CD4-positive, alpha-beta T cell treated with Interleukin-12 subunit alpha and Interleukin-12 subunit beta, for 1 hour (primary cell): Measurements from ENCODE around the gene KLHL25.
A peak's percentile ranks its signal among the peaks of the same experiment; 100 is the strongest.
"Not testable (repeated sequence)": the region's sequence is repeated elsewhere in the genome, so short reads cannot be mapped to it uniquely, and the experiment has no call there.

ENCODE experiments used
- DNase-seq: peaks from one replicate; pipeline ENCODE4 v3.0.0-alpha.2; 2020

KLHL25 gene

DNA sequence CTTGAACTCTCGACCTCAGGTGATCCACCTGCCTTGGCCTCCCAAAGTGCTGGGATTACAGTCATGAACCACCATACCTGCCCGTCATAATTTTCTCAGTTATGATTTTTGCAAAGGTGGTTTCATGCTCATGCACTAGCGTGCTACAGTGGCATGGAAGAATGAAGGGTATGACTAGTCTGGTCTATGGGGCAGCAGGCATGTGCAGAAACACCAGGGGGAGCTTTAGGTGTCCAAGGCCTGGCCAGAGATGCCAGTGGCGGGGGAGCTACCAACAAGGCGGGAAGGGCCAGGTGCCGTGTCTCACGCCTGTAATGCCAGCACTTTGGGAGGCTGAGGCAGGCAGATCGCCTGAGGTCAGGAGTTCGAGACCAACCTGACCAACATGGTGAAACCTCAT is 7.9 kb upstream of the KLHL25 start:
- DNase-seq = not testable (repeated sequence)

DNA sequence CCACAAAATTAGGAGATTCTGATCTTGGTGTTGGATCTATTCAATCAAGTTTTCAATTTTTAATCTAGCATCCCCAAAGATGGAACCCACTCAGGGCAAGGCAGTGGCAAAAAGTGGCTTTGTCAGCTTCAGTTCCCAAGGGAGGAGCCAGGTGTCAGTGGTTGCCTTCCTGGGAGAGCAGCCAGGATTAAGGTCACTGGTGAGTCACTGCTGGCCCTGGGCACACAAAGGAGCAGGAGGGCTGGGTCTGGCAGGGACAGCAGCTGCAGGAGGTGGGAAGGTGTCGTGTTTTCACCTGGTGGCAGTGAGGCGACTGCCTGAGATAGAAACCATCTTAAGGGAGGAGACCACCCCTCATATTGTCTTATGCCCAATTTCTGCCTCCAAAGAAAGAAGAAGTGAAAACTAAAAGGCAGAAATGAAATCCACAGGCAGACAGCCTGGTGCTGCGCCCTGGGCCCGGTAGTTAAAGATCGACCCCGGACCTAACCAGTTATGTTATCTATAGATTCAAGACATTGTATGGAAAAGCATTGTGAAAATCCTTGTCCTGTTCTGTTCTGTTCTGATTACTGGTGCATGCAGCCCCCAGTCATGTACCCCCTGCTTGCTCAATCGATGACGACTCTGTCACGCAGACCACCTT is 5.9 kb upstream of the KLHL25 start:
- no peak for DNase-seq

DNA sequence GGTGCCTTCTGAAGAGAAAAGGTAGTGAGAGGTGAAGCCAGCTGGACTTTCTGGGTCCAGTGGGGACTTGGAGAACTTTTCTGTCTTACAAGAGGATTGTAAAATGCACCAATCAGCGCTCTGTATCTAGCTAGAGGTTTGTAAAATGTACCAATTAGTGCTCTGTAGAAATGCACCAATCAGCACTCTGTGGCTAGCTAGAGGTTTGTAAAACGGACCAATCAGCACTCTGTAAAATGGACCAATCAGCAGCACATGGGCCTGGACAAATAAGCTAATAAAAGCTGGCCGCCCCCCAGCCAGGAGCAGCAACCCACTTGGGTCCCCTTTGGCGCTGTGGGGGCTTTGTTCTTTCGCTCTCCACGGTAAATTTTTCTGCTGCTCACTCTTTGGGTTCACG is 1.6 kb upstream of the KLHL25 start:
- DNase-seq = not testable (repeated sequence)

DNA sequence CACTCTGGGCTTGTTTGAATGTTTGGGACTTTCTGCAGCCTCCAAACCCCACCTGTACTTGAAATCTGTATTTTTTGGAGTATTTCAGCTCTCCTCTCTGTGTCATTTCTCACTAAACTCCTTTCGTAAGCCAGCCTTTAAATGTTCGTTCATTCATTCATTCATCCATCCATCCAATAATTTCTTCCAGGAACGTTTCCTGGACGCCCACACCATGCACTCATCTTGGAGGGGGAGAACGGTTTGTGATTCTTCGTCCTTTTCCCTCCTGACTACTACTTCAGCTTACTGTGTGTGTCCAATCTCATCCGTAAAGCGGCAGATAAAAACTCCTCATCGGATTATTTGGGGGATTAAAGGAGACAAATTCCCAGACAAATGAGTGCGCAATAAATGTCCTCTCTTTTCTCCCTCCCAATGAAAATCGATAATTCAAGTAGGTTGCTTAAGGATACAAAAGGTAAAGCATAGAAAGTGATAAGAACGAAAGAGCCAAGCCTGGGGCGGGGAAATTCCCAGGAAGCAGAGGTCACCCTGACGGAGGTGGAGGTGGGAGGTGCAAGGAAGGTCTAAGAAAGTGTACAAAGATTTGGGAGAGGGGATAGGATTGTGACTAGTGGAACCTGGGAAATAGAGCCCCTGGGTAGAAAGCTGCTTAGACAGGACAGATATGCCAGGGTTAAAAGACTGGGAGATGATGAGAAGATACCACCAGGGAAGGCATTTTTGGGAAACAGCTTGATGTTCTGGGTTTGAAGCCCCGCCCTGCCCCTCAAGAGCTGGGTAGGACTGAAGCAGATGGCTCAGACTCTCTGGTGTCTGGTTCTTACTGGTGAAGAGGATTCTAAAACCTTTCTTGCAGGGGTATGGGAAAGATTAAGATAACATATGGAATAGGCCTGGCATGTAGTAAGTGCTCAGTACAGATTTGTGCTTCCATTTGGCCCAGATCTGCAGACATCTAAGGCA is 896 bp upstream of the KLHL25 start:
- no peak for DNase-seq

DNA sequence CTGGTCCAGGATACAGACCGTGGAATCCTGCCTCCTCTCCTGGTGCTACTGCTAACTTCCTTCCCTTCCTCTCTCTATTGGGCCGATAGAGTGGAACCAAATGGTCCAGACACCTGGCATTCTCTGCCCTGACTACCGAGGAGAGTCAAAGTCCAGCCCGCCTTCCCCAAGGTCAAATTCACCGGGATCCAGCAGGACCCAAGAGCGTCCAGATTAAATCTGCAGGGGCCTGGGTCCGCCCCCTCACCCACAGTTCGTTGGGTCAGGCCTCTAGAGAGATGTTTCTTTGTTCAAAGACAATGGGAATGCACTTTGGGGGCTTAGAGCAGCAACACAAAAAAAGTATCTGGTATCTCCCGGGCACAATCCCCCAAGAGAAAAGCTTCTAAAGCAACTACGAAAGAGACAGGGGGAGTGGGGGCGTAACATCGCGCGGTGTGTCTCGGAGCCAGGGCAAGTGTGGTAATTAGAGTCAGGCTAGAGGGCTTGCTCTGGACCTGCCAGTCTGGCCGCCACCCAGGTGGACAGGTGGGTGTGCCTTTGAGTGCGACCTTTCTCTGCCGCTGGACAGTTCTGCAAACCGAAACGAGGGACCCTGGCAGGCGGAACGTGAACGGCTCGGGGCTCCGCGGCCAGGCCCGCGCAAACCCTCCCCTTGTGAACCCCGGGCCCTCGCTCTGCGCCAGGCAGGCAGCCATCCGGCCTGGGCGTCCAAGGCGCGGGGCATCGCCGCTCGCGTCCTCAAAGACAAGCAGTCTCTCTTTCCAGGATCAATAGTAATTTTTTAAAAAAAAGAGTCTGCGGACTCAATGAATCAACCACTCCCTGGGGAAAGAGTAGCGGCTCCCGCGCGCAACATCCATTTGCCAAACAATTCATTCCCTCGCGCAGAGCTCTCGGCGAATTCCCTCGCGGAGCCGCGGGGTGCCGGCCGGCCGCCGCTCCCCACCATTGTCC is 806 bp downstream of the KLHL25 start:
- DNase-seq = peak; percentile 33

DNA sequence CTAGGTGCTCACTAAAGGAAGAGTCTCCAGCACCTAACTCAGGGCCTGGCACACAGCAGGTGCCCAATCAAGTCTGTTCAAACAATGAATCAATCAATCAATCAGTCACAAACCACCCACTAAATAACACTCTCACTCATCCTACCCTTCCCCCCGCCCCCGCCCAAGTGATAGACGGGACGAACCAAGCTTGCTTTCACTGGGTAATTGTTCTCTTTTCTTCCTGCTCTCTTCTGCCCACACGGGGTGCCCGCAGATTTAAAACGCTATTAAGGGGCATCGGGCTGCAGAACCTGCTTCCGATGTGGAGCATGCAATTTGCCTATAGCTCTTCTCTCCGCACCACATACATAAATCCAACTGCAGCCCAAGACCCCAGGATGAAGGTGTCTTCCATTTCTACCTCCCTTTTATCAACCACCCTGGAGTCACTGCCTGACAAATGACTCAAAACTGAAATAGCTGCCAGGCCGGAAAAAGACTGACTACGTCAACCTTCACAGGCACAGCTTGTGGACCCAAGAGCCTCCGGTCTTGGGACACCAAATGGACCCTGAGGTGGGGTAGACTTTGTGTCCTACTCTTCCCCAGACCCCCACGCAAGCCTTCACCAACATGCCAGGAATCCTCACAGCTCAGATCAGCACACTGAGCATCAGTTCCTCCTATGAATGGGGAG is 1.7 kb downstream of the KLHL25 start:
- DNase-seq = peak; percentile 19

DNA sequence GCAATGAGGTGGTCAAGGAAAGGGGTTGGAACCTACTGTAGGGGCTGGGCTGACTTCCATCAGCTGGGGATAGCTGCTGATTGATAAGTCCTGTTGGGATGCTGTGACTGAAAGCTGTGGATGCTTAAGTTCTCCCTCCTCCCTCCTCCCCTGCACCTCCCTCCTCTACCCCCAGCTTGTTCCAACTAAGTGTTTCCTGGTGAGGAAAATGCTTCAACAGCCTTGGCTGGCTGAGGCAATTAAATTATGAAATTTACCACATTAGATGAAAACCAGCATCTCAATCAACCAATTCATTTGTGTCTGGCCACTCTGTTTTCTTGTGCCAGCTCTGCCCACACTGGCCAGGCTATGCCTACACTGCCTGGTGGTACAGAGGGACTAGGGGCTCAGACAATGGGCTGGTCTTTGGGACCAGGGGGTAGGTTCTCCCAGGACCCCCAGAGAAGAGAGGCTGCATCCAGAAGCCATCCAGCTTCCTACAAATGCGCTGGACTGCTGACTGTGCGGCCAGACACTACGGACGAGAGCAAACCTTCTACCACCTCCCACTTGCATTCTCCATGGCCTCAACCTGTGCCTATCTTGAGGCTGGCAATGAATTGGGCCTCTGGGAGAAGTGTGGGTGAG is 2.5 kb downstream of the KLHL25 start:
- no peak for DNase-seq

DNA sequence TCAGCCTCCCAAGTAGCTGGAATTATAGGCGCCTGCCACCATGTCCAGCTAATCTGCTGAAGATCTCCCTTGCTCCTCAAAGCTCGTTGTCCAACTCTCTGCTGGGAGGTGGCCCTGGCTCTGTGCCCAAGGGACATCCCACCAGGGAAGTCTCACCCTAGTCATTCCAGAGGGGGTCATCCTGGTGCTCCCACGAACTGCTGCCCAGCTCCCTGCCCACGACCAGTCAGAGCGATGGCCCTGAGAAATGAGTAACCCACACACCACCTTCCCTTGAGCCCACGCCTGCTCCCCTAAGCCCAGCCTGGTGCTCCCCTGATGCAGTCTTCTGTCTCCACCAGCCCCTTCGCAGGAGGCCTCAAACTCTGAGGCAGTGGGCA is 5.2 kb downstream of the KLHL25 start:
- no peak for DNase-seq

DNA sequence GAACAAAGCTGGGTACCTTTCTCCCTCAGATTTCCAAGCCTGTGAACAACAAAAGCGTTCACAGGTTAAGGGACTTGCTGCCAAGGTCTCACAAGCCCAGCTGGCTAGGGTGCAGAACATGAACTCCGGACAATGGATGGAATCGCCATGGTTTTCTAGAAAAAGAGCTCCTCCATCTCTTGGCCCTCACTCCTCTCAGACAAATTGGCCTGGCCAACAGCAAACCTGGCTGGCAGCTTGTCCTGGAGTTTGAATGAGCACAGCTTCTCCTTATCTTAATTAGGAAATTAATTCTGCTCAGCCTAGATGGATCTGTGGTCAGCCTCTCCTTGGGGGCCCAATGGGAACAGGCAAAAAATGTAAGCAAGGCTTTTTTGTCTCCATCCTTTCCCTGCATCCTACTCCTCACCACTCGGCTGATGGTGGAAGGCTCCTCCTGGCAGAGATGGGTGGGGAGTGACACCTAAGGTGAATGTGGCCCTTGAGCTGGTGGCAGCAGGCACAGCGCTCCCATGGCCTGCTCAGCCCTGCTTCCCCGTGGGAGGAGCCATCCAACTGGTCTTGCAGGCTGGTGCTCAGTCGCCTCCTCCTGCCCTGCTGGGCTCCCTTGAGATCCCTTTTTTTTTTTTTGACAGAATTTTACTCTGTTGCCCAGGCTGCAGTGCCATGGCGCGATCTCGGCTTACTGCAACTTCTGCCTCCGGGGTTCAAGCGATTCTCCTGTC is 5.8 kb downstream of the KLHL25 start:
- no peak for DNase-seq

DNA sequence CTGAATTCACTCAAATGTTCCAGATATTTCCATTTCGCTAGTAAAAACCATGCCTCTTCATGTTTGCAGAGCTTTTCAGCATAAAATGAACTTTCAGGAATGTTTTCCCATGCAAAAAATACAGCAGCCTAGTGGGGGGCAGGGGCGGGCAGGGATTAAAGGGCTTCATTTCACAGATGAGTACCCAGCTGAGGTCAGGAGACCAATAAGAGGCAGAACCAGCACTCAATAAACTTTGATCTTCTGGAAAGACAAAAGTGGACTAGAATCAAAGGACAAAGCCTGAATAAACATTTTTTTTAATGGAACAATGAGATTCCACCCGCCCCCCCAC is 8.0 kb downstream of the KLHL25 start:
- DNase-seq = no peak

DNA sequence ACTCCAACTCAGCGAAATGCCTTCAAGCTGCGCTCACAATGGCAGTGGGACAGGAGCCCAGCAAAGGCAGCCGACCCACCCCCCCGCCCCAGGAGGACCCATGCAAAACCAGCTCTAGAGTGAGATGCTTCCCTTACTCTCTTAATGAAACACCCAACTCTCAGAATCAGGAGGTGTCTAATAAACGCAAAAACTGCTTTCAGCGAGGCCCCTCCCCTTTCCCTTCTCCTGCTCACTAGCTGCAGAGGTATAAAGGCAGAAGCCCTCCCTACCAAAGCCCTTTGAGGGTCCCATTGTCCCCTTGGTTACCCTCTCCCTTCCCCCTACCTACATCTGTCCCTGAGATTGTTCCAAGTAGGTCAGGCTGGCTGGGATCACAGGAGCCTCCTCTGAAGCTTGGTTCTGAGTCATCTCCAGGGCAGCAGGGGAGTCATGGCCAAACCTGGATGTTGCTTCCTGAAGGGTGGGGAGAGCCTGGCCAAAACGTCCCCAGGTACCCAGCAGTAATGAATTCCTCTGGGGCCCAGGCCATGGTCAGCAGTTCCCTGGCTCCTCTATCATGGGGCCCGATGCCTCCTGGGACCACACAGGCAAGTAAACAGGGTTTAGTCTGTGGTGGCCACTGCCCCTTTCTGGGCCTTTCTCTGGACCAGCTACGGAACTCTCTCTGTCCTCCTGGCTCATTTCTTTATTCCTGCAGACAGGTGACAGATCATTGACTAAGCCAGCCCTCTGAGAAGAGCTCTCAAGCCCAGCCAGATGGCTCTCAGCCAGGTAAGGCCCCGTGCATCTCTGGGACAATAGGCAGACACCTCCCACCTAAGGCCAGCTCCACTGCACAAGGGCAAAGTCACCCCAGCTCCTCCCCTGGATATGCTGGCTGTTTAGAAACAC is 8.6 kb downstream of the KLHL25 start:
- no peak for DNase-seq

DNA sequence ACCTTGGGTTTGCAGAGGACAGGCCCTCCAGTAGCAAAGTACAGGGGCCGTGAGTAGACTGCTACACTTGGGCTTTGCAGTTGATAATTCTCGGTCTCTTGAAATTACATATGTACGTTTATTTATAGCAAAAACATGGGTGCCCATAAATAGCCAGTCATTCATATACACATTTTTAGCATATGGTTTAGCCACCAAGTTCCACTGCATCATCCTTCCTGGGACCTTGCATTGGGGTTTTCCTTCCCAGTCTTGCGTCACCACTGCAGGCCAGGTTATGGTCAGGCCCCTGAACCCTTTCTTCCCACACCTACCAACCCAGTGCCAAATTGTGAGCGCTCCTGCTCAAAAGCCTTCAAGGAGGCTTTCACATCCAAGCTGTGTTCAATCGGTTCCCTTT is 12.7 kb downstream of the KLHL25 start:
- DNase-seq = no peak

DNA sequence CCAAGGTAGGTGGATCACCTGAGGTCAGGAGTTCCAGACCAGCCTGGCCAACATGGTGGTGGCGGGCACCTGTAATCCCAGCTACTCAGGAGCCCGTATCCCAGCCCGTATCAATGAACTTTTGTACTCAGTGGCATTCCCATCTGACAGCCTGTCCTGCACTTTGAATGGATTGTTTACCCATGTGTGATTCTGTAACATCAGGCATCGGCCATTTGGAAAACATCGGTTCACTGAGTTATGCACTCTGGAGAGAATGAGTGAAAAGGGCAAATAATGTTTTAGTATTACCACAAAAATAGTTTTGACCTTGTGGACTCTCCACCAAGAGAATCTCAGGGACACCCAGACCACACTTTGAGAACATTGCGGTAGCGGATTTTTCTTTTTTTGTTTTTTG is 13.6 kb downstream of the KLHL25 start:
- no peak for DNase-seq

DNA sequence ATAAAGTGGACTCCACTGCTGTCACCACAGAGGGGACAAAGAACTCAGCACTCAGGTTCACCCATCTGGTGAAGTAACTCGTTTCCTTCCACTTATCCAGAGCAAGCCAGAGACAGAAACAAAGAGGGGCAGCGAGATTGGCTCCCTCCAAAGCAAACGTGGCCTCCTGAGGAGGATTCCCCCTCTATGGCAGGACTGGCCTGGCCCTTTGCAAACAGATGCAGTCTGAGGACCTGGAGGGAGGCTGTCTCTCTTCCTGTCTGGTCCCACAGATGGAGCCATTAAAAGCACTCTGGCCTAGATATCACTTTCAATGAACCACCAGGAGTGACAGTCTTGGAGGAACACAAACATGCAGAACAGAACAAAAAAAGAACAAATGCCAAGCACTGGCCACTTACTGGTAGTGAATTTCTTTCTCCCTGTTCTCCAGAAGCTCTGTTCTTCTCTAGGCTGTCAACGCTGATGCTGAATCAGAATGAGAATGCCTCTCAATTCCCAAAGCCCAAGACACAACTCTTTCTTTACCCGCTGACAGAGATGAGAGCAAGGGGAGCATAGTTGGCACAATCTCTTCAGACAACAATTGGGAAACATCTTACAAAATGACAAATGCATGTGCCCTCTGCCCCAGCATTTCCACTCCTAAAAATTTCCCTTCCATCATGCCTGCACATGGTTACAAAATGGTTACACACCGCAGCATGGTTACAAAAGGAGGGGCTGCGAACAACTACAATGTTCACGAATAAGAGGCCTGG is 14.3 kb downstream of the KLHL25 start:
- DNase-seq = no peak

DNA sequence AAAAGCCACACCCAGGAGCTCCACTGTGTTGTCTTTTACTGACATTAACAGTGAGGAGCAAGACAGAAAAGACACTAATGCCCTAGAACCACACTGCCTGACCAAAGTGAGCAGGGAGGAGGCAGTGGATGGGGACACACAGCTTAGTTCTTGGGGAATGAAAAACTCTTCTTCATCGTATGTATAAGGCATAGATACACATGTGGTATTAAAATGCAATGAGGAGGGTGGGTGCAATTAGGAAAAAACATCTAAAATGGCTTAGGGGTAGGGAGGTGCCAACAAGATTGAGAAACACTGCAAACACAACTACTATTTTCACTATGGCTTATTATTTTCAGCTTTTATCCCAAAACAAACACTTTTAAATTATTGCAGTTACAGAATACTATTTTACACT is 15.5 kb downstream of the KLHL25 start:
- DNase-seq = no peak

DNA sequence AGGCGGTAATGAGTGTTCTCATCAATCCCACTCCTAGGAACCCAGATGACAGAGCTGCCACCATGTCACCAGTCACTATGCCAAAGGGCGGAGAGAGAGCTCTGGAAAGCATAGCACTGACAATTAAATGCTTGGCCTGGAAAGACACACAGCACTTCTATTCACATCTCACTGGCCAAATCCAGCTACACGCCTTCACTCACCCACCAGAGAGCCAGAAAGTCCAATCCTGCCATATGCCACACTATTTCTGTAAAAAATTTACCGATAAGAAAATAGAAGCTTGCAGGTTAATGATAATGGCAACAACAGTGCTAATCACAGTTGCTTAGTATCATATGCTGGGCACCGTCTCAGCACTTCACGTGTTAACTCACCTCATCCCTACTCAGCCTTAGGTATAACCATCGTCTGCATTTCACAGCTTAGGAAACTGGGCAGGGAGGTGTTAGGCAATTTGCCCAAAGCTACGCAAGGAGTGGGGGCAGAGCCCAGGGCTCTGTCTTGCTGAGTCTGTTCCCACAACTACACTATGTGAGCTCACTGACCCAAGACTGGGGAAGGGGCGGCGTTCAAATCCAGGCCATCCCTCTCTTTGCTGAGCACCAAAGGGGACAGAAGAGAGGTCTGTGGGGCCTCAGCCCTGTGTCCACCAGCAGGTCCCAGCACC is 16.5 kb downstream of the KLHL25 start:
- no peak for DNase-seq

DNA sequence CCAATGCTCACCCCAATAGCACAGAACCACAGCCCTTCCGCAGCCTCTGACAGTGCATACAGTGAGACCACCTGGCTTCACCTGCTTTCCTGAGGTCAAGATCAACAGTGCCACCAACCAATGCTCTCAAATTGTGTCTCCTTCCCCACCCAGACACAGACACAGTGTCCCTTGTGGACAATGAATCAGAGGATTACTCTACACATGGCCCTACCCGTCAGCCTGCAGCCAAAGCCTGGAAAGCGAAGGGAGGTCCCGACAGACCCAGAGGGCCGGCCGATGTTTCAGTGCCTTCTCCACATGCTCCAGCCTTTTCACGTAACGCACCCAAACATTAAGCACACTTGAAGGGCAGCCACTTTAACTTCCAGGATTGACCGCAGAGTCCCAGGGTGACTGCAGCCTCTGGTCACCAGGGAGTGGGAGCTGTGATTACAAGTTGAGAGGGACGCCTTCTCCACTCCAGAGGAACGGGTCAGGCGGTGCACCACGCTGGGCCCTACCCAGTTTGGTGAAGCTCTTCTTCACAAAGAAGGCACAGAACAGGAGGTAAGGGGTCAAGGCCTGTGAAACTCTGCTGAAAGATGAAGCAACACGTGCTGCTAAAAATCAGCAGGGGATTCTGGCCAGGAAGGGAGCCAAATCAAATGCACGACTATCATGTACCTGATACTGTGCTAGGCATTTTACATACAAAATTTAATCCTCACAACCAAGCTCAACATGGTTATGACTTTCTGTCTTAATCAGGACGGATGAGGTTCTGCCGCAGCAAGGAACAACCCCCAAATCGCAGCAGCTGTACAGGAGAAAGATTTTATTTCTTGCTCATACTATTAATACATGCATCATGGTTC is 17.2 kb downstream of the KLHL25 start:
- DNase-seq = no peak

DNA sequence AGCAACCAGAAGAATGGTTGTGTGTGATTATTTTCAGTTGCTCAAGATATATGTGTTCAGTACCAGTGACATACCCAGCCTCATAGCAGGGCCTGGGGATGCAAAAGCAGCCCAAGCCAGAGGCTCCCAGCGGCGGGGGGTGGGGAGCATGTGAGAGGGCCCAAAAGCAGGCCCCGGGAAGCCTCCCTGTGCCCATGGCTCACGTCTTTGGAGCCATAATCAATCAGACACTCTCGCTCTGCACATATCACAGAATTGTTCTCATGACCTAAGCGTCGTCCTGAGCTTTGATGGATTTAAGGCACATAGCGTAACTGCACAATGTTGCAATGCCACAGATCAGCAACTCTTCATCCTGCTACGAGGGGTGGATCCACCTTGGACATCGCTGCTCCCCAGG is 20.8 kb downstream of the KLHL25 start:
- DNase-seq = no peak
